ENCODE measurements around the gene RALGAPB.
A peak's percentile ranks its signal among the peaks of the same experiment; 100 is the strongest.
"Not testable (repeated sequence)": the region's sequence is repeated elsewhere in the genome, so short reads cannot be mapped to it uniquely, and the experiment has no call there.

The RALGAPB gene

DNA sequence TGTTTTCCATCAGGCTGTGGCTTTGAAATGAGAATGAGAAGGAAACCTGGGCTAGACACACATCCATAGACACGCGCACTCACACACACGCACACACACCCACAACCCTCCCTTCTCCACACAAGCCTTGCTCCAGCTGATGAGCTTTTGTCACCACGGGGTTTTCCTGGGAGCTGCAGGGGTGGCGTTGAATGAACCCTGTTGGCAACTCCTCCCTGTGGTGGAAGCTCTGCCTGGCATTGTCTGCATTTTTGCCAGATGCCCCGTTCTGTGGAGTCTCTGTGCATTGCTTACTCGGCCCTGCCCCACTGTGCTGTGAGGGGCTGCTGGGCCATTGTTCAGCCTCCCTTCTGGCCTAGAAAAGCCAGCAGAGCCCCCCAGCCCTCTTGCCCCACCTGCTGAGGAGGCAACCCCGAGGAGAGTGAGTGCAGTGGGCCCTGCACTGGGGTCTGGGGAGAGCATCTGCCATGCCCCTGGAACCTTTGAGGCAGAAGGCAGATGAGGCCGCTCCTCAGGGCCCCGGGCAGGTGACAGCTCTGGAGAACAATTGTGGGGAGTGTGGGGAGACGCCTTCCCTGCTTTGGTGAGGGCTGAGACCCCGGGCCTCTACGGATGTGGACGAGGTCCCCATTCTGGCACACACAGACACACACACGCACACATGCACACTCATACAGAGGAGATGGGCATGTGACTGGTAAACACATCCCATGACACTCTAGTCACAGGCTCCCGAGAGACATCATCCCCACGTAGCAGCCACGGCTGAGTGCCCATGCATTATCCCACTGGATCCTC lies 118.2 kb downstream of the RALGAPB start:
- no peaks in the 10 kb centered on the region for H3K27me3 ChIP-seq (ENCODE audit: control insufficient read depth in 1 of 2, insufficient read depth in 2 of 2, low read length in 2 of 2)
- H3K9ac ChIP-seq (ENCODE audit: low read depth in 1 of 2, low read length in 2 of 2) = no peak overlapping the region
- H3K4me3 ChIP-seq (ENCODE audit: low read depth in 1 of 2, low read length in 2 of 2) = no peak overlapping the region
- no peaks in the 10 kb centered on the region for H3K9me3 ChIP-seq (ENCODE audit: control insufficient read depth in 1 of 2, low read length in 2 of 2)
- no peaks in the 10 kb centered on the region for H3K4me1 ChIP-seq (ENCODE audit: control insufficient read depth in 1 of 2, insufficient read depth in 2 of 2, low read length in 2 of 2)
- no peaks in the 10 kb centered on the region for H3K36me3 ChIP-seq (ENCODE audit: control insufficient read depth in 1 of 2, insufficient read depth in 2 of 2, low read length in 2 of 2)
- no peak overlapping the region for H3K27ac ChIP-seq (ENCODE audit: low read depth, low read length)

DNA sequence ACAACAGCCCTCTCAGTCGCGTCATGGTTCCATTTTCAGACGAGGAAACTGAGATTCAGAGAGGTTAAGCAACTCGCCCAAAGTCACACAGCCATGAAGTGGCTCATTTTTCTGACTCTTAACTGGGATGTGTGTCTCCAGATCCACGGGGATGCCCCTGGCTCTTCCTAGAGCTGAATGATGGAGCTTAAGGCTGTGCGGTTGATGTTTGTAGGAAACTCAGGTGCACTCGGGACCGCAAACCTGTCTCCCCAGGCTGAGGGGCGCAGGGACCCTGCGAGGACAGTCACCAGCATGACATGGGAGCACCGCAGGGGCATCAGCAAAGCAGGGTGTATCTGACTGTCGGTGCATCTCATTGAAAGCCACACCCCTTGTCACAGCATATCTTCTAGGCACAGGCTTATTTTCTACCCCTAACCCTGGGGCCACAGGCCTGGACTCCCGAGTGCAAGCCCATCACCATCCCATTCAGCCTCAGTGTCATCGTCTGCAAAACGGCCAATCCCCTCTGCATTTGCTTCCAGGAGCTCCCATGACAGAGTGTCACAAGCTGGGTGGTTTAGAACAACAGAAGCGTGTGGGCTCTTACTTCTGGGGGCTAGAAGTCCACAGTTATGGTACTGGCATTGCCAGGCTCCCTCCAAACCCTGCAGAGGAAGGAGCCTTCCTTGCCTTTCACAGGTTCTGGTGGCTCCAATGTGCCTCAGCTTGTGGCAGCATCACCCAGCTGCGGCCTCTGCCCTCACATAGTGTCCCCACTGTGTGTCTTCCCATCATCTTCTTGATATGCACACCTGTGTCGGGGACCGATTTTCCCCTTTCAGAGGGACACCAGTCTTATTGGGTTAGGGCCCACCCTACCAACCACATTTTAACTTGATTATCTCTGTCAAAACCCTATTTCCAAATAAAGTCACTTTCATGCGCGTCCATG lies 119.1 kb downstream of the RALGAPB start:
- H3K4me1 ChIP-seq (ENCODE audit: control insufficient read depth in 1 of 2, insufficient read depth in 2 of 2, low read length in 2 of 2) = no peaks in the 10 kb centered on the region
- no peaks in the 10 kb centered on the region for H3K27me3 ChIP-seq (ENCODE audit: control insufficient read depth in 1 of 2, insufficient read depth in 2 of 2, low read length in 2 of 2)
- no peaks in the 10 kb centered on the region for H3K9me3 ChIP-seq (ENCODE audit: control insufficient read depth in 1 of 2, low read length in 2 of 2)
- no peaks in the 10 kb centered on the region for H3K36me3 ChIP-seq (ENCODE audit: control insufficient read depth in 1 of 2, insufficient read depth in 2 of 2, low read length in 2 of 2)
- no peak overlapping the region for H3K9ac ChIP-seq (ENCODE audit: low read depth in 1 of 2, low read length in 2 of 2)
- H3K27ac ChIP-seq (ENCODE audit: low read depth, low read length) = no peak overlapping the region
- H3K4me3 ChIP-seq (ENCODE audit: low read depth in 1 of 2, low read length in 2 of 2) = no peak overlapping the region

DNA sequence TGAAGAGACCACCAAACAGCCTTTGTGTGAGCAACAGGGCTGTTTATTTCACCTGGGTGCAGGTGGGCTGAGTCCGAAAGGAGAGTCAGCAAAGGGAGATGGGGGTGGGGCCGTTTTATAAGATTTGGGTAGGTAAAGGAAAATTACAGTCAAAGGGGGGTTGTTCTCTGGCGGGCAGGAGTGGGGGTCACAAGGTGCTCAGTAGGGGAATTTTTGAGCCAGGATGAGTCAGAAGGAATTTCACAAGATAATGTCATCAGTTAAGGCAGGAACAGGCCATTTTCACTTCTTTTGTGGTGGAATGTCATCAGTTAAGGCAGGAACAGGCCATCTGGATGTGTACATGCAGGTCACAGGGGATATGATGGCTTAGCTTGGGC lies 119.8 kb downstream of the RALGAPB start:
- not testable (repeated sequence) for H3K36me3 ChIP-seq (ENCODE audit: control insufficient read depth in 1 of 2, insufficient read depth in 2 of 2, low read length in 2 of 2)

DNA sequence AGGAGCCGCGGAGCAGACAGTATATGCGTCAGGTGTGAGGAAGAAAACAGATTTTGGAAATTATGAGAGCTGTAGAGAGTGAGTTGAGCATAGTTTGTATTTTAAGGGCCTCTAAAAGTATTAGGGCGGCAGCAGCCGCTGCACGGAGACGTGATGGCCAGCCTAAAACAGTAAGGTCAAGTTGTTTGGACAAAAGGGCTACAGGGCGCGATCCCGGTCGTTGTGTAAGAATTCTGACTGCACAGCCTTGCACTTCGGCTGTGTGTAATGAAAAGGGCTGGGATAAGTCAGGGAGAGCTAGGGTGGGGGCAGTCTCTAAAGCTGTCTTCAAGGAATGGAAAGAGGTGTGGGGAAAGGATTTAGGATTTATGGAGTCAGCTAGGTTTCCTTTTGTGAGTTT lies 121.6 kb downstream of the RALGAPB start:
- not testable (repeated sequence) for H3K4me3 ChIP-seq (ENCODE audit: low read depth in 1 of 2, low read length in 2 of 2); H3K27me3 ChIP-seq (ENCODE audit: control insufficient read depth in 1 of 2, insufficient read depth in 2 of 2, low read length in 2 of 2); H3K9me3 ChIP-seq (ENCODE audit: control insufficient read depth in 1 of 2, low read length in 2 of 2); H3K36me3 ChIP-seq (ENCODE audit: control insufficient read depth in 1 of 2, insufficient read depth in 2 of 2, low read length in 2 of 2); H3K9ac ChIP-seq (ENCODE audit: low read depth in 1 of 2, low read length in 2 of 2); H3K4me1 ChIP-seq (ENCODE audit: control insufficient read depth in 1 of 2, insufficient read depth in 2 of 2, low read length in 2 of 2); H3K27ac ChIP-seq (ENCODE audit: low read depth, low read length)

More for the DNA sequence above, 119.8 kb downstream of the RALGAPB start:
- H3K9me3 ChIP-seq (ENCODE audit: control insufficient read depth in 1 of 2, low read length in 2 of 2); H3K9ac ChIP-seq (ENCODE audit: low read depth in 1 of 2, low read length in 2 of 2); H3K27ac ChIP-seq (ENCODE audit: low read depth, low read length); H3K4me3 ChIP-seq (ENCODE audit: low read depth in 1 of 2, low read length in 2 of 2); H3K27me3 ChIP-seq (ENCODE audit: control insufficient read depth in 1 of 2, insufficient read depth in 2 of 2, low read length in 2 of 2); H3K4me1 ChIP-seq (ENCODE audit: control insufficient read depth in 1 of 2, insufficient read depth in 2 of 2, low read length in 2 of 2): not testable (repeated sequence)

- H3K4me1 ChIP-seq (ENCODE audit: control insufficient read depth in 1 of 2, insufficient read depth in 2 of 2, low read length in 2 of 2); H3K9me3 ChIP-seq (ENCODE audit: control insufficient read depth in 1 of 2, low read length in 2 of 2); H3K4me3 ChIP-seq (ENCODE audit: low read depth in 1 of 2, low read length in 2 of 2); H3K9ac ChIP-seq (ENCODE audit: low read depth in 1 of 2, low read length in 2 of 2); H3K27ac ChIP-seq (ENCODE audit: low read depth, low read length); H3K36me3 ChIP-seq (ENCODE audit: control insufficient read depth in 1 of 2, insufficient read depth in 2 of 2, low read length in 2 of 2): not testable (repeated sequence)
- peaks cover 11 to 17% of the 10 kb centered on the region in 2 donors for H3K27me3 ChIP-seq (ENCODE audit: control insufficient read depth in 1 of 2, insufficient read depth in 2 of 2, low read length in 2 of 2)
These were observed 123.2 kb downstream of the RALGAPB start for GRCh38 chr20:38595886-38596285.

- Histone ChIP-seq H3K36me3 (ENCODE audit: control insufficient read depth in 1 of 2, insufficient read depth in 2 of 2, low read length in 2 of 2) (no peaks in the 10 kb centered on the region), H3K9me3 (ENCODE audit: control insufficient read depth in 1 of 2, low read length in 2 of 2) (no peaks in the 10 kb centered on the region), H3K9ac (ENCODE audit: low read depth in 1 of 2, low read length in 2 of 2) (no peak overlapping the region), H3K4me3 (ENCODE audit: low read depth in 1 of 2, low read length in 2 of 2) (no peak overlapping the region), H3K27ac (ENCODE audit: low read depth, low read length) (no peak overlapping the region), H3K27me3 (ENCODE audit: control insufficient read depth in 1 of 2, insufficient read depth in 2 of 2, low read length in 2 of 2) (peaks cover 32 to 45% of the 10 kb centered on the region in 2 donors), H3K4me1 (ENCODE audit: control insufficient read depth in 1 of 2, insufficient read depth in 2 of 2, low read length in 2 of 2) (no peaks in the 10 kb centered on the region)
These were observed 126.8 kb downstream of the RALGAPB start for GRCh38 chr20:38599410-38599882.

DNA sequence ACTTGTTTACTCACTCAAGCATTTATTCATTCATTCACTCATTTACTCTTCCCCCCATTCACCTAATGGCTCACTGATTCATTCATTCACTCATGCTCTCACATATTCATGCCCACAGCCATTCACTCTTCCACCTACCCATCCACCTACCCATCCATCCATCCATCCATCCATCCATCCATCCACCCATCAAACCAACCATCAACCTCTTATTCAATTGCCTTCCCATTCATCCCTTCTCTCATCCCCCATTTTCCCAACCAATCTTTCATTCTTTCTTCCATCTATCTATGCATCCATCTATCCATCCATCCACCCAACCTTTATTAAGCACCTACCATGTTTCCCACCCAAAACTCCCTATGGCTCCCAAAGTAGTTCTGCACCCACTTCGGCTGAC lies 127.4 kb downstream of the RALGAPB start:
- Histone ChIP-seq H3K9ac (ENCODE audit: low read depth in 1 of 2, low read length in 2 of 2) (no peak overlapping the region), H3K4me1 (ENCODE audit: control insufficient read depth in 1 of 2, insufficient read depth in 2 of 2, low read length in 2 of 2) (no peaks in the 10 kb centered on the region), H3K9me3 (ENCODE audit: control insufficient read depth in 1 of 2, low read length in 2 of 2) (no peaks in the 10 kb centered on the region), H3K4me3 (ENCODE audit: low read depth in 1 of 2, low read length in 2 of 2) (no peak overlapping the region), H3K27ac (ENCODE audit: low read depth, low read length) (no peak overlapping the region), H3K36me3 (ENCODE audit: control insufficient read depth in 1 of 2, insufficient read depth in 2 of 2, low read length in 2 of 2) (no peaks in the 10 kb centered on the region), H3K27me3 (ENCODE audit: control insufficient read depth in 1 of 2, insufficient read depth in 2 of 2, low read length in 2 of 2) (peaks cover 35 to 45% of the 10 kb centered on the region in 2 donors)

DNA sequence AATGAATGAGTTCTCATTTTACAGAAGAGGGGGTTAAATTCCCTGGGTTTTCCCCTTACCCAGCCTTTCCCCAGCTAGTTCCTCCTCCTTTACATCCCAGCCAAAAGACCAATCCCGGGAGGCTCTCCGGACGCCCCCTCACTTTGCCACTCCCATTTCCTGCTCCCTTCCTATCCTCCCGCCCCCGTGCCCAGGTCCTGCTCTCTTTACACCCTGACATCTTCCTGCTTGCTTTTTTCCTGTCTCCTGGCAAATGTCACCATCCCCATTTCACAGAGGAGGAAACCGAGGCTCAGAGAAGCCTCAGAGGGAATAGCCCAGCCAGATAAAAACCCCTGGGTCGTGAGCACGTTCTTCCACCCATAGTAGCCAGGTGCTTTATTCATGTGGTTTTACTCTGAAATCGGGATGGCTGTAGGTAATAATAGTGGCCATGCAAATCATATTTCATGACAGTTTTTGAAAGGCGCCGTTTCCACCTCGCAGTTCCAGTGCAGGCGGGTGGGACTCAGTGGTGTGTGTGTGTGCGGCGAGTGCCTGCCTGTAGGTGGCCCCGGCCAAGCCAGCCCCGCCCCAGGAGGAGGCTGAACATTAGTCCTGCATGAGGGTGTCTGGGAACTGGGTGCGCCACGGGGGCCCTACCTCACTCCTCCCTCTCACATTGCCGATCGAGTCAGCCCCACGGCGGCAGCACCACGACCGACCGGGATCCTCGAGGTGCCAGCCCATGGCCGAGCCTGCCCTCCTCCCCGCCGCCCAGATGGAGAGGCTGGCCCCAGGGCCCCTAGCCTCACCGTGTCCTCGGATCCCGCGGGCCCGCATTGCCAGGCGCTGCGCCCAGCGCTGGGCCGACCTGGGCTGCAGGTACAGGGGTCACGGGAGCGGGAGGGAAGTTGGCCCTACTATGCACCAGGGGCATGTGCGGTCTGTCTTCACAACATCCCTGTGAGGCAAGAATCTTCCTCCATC lies 128.9 kb downstream of the RALGAPB start, which contains the start of gene ARHGAP40:
ARHGAP40 (plus strand) TSS at position 594 of the 969 bp plus-strand sequence.
- H3K9me3 ChIP-seq (ENCODE audit: control insufficient read depth in 1 of 2, low read length in 2 of 2) = no peaks in the 10 kb centered on the region
- H3K4me1 ChIP-seq (ENCODE audit: control insufficient read depth in 1 of 2, insufficient read depth in 2 of 2, low read length in 2 of 2) = no peaks in the 10 kb centered on the region
- no peak within 1 kb of the TSS for H3K9ac ChIP-seq (ENCODE audit: low read depth in 1 of 2, low read length in 2 of 2)
- no peaks in the 10 kb centered on the region for H3K36me3 ChIP-seq (ENCODE audit: control insufficient read depth in 1 of 2, insufficient read depth in 2 of 2, low read length in 2 of 2)
- H3K27me3 ChIP-seq (ENCODE audit: control insufficient read depth in 1 of 2, insufficient read depth in 2 of 2, low read length in 2 of 2) = peaks cover 40 to 45% of the 10 kb centered on the region in 2 donors
- H3K4me3 ChIP-seq (ENCODE audit: low read depth in 1 of 2, low read length in 2 of 2) = peak within 1 kb of the TSS; percentile 1 to 10
- no peak within 1 kb of the TSS for H3K27ac ChIP-seq (ENCODE audit: low read depth, low read length)

- Histone ChIP-seq H3K9ac (ENCODE audit: low read depth in 1 of 2, low read length in 2 of 2) (no peak overlapping the region), H3K9me3 (ENCODE audit: control insufficient read depth in 1 of 2, low read length in 2 of 2) (no peaks in the 10 kb centered on the region), H3K4me1 (ENCODE audit: control insufficient read depth in 1 of 2, insufficient read depth in 2 of 2, low read length in 2 of 2) (no peaks in the 10 kb centered on the region), H3K36me3 (ENCODE audit: control insufficient read depth in 1 of 2, insufficient read depth in 2 of 2, low read length in 2 of 2) (no peaks in the 10 kb centered on the region), H3K27me3 (ENCODE audit: control insufficient read depth in 1 of 2, insufficient read depth in 2 of 2, low read length in 2 of 2) (peaks cover 44 to 45% of the 10 kb centered on the region in 2 donors), H3K27ac (ENCODE audit: low read depth, low read length) (no peak overlapping the region), H3K4me3 (ENCODE audit: low read depth in 1 of 2, low read length in 2 of 2) (no peak overlapping the region)
These were observed 129.5 kb downstream of the RALGAPB start for GRCh38 chr20:38602185-38602581.
